Endothelial cell of umbilical vein (primary cell): Measurements from ENCODE around the gene ARSJ. TPM values are rescaled to one million over a fixed set of nuclear protein-coding genes. Genes with fewer than 3 reads are reported as not detected.

ENCODE experiments used
- BruUV-seq: library from RNA; stranded (reverse); fragments of 400-500 nt; replicated peaks from 2 replicates; lab custom pipeline; 2021; lab: Mats Ljungman, UMichigan
- CTCF ChIA-PET: fragments of 300-600, 350-600 bp; sonication (Branson Sonifier 250); formaldehyde crosslinking; loops from one replicate; lab custom pipeline; 2021; ENCODE audit warnings: antibody characterized with exemption, inconsistent platforms; lab: Charles Lee
- POLR2A ChIA-PET: fragments of 300-600, 350-600 bp; sonication (Branson Sonifier 250); formaldehyde crosslinking; loops from one replicate; lab custom pipeline; 2021; ENCODE audit warnings: antibody characterized with exemption, inconsistent platforms; lab: Charles Lee
- DNase-seq: peaks from one replicate; pipeline ENCODE4 v3.0.0-alpha.2; 2011; ENCODE audit warnings: low read depth, low spot score
- FAIRE-seq: peaks from 2 replicates; lab custom pipeline; 2011; peaks lifted over from hg19 to GRCh38; lab: Jason Lieb, UNC
- H2AFZ ChIP-seq: 2 replicates; pipeline ENCODE4 v1.6.0; 2012; ENCODE audit warnings: low read depth, low read length, control low read depth, inconsistent platforms
- H3K27ac ChIP-seq: 2 replicates; pipeline ENCODE4 v1.5.1; 2011; ENCODE audit warnings: low read depth, mild to moderate bottlenecking, control low read depth, low read length, moderate library complexity; ENCODE audit not compliant: insufficient read depth
- H3K27me3 ChIP-seq, 2 experiments: 2 replicates each; pipeline versions ENCODE4 v1.6.0 to v1.6.1; 2011; ENCODE audit warnings: low read length in 2 of 2, mixed read lengths in 1 of 2; ENCODE audit not compliant: control insufficient read depth in 2 of 2, insufficient read depth in 2 of 2
- H3K36me3 ChIP-seq, 2 experiments: 2 replicates in 1 of 2; 3 replicates in 1 of 2; pipeline ENCODE4 v1.5.1; 2011; ENCODE audit warnings: low read length in 2 of 2, mild to moderate bottlenecking in 1 of 2, moderate library complexity in 1 of 2; ENCODE audit not compliant: control insufficient read depth in 2 of 2, insufficient read depth in 2 of 2; ENCODE audit errors: extremely low read depth in 1 of 2
- H3K4me1 ChIP-seq: 3 replicates; pipeline ENCODE4 v1.5.1; 2011; ENCODE audit warnings: mild to moderate bottlenecking, low read length; ENCODE audit not compliant: control insufficient read depth, insufficient read depth; ENCODE audit errors: extremely low read depth
- H3K4me2 ChIP-seq: 2 replicates; pipeline ENCODE4 v1.6.1; 2011; ENCODE audit warnings: low read length, control low read depth, mixed read lengths; ENCODE audit not compliant: insufficient read depth
- H3K4me3 ChIP-seq, 3 experiments: fragments of 200-600 bp in 1 of 3; sonication (generic), shearing (Covaris generic) in 1 of 3; replicated peaks in 1 of 3; 2 replicates each; pipeline ENCODE4 v1.5.1; 2011 to 2016; ENCODE audit warnings: control low read depth in 3 of 3, low read length in 3 of 3, mild to moderate bottlenecking in 2 of 3, inconsistent platforms in 1 of 3, low read depth in 1 of 3, moderate library complexity in 1 of 3; ENCODE audit not compliant: insufficient read depth in 1 of 3
- H3K79me2 ChIP-seq: 2 replicates; pipeline ENCODE4 v1.6.0; 2012; ENCODE audit warnings: low read length, inconsistent platforms; ENCODE audit not compliant: control insufficient read depth, insufficient read depth
- H3K9ac ChIP-seq: replicated peaks from 2 replicates; pipeline ENCODE3; 2011; ENCODE audit warnings: low read length, control low read depth; ENCODE audit not compliant: insufficient read depth; ENCODE audit errors: extremely low read depth
- H3K9me1 ChIP-seq: replicated peaks from 3 replicates; pipeline ENCODE4 v1.6.0; 2011; ENCODE audit warnings: mild to moderate bottlenecking, low read length; ENCODE audit not compliant: control insufficient read depth, insufficient read depth; ENCODE audit errors: extremely low read depth
- H3K9me3 ChIP-seq: replicated peaks from 2 replicates; pipeline ENCODE4 v1.5.1; 2012; ENCODE audit warnings: low read length, inconsistent platforms; ENCODE audit not compliant: control insufficient read depth, insufficient read depth
- H4K20me1 ChIP-seq: replicated peaks from 2 replicates; pipeline ENCODE3; 2011; ENCODE audit warnings: mild to moderate bottlenecking, low read length; ENCODE audit not compliant: control insufficient read depth, insufficient read depth; ENCODE audit errors: extremely low read depth
- CTCF ChIP-seq, 2 donors: IDR thresholded peaks; 1 replicate in 1 of 2; 2 replicates in 1 of 2; pipeline ENCODE4 v1.5.1; 2011; ENCODE audit warnings: low read length in 2 of 2, mild to moderate bottlenecking in 2 of 2, moderate library complexity in 2 of 2, control low read depth in 1 of 2, inconsistent platforms in 1 of 2, low read depth in 1 of 2; ENCODE audit not compliant: insufficient read depth in 1 of 2; ENCODE audit errors: extremely low read depth in 1 of 2
- EZH2 ChIP-seq: IDR thresholded peaks from 2 replicates; pipeline ENCODE4 v1.6.1; 2012; ENCODE audit warnings: borderline replicate concordance, low read depth, mild to moderate bottlenecking, moderate library complexity, low read length, inconsistent platforms; ENCODE audit not compliant: severe bottlenecking
- FOS ChIP-seq: IDR thresholded peaks from 2 replicates; pipeline ENCODE4 v1.6.1; 2011; ENCODE audit warnings: mild to moderate bottlenecking, low read length, moderate library complexity, borderline replicate concordance; ENCODE audit not compliant: insufficient read depth
- GATA2 ChIP-seq: IDR thresholded peaks from 2 replicates; pipeline ENCODE4 v1.7.0; 2011; ENCODE audit warnings: low read depth, mild to moderate bottlenecking, moderate library complexity, mixed read lengths, low read length; ENCODE audit not compliant: insufficient read length, insufficient read depth
- JUN ChIP-seq: IDR thresholded peaks from 2 replicates; pipeline ENCODE4 v1.6.1; 2011; ENCODE audit warnings: borderline replicate concordance, low read depth; ENCODE audit not compliant: insufficient read length, insufficient read depth
- MYC ChIP-seq: IDR thresholded peaks from one replicate; pipeline ENCODE4 v1.6.1; 2011; ENCODE audit warnings: mild to moderate bottlenecking, low read depth, low read length
- POLR2A ChIP-seq: IDR thresholded peaks from 2 replicates; pipeline ENCODE4 v1.6.1; 2012; ENCODE audit warnings: low read depth, mild to moderate bottlenecking, control low read depth, low read length
- POLR2AphosphoS5 ChIP-seq: IDR thresholded peaks from 2 replicates; pipeline ENCODE4 v1.6.1; 2012; ENCODE audit warnings: low read depth, mild to moderate bottlenecking, control low read depth, low read length, moderate library complexity; ENCODE audit not compliant: insufficient read depth
- dilution Hi-C: fragments of 300-500 bp; cut with MboI; formaldehyde crosslinking; loops from one replicate; pipeline ENCODE4 v1.15.0; 2019; ENCODE audit warnings: low sequenced_read_pairs; ENCODE audit not compliant: extremely low pct_ligation_motif_present
- intact Hi-C: fragments of 100-400 bp; cut with micrococcal nuclease; formaldehyde crosslinking; loops from one replicate; pipeline ENCODE4 v1.10.0; 2022
- polyA plus RNA-seq, 4 experiments: library from polyadenylated mRNA; depleted of rRNA in 3 of 4; stranded (reverse) in 3 of 4; unstranded in 1 of 4; fragments of >200 nt; gene quantifications; 2 replicates each; pipeline versions ENCODE4 v1.2.1 to v1.2.3, GENCODE V29; 2011 to 2012; ENCODE audit warnings: missing spikeins in 1 of 4
- total RNA-seq: library from RNA; stranded (reverse); gene quantifications from 2 replicates; pipeline ENCODE4 v1.2.3, GENCODE V29; 2021
- TF ChIP-seq, protein P1 (sequence below): IDR thresholded peaks from 2 replicates; pipeline ENCODE4 v1.6.1; 2011; ENCODE audit not compliant: insufficient read depth, insufficient read length

Gene ARSJ
- total and polyA plus RNA-seq, 2 donors (not counting 3 experiments of a cell fraction or from before 2014, with no cell fraction given), result 21.9 to 50.0 TPM

GRCh38 chr4:113851816-113852215, 127.6 kb downstream of the ARSJ start:
- Histone ChIP-seq H3K79me2 (no peaks in the 10 kb centered on the region), H4K20me1 (no peaks in the 10 kb centered on the region), H3K4me2 (no peak overlapping the region), H3K9ac (no peak overlapping the region), H3K9me1 (no peaks in the 10 kb centered on the region), H3K36me3 (no peaks in the 10 kb centered on the region), H3K9me3 (no peaks in the 10 kb centered on the region), H3K4me3 (no peak overlapping the region), H2AFZ (no peak overlapping the region), H3K4me1 (no peaks in the 10 kb centered on the region), H3K27ac (no peak overlapping the region), H3K27me3 (no peaks in the 10 kb centered on the region)
- ChIA-PET CTCF (no interaction called here), POLR2A (no interaction called here)
- intact Hi-C loops (no loop called here), dilution Hi-C loops (no loop called here)
- TF ChIP-seq CTCF (IDR thresholded peaks at IDR 0.05; ENCODE audit: extremely low read depth in 1 of 2, insufficient read depth in 1 of 2, low read depth in 1 of 2, low read length in 2 of 2), result no peak
- no peak for TF ChIP-seq JUN
- TF ChIP-seq, protein P1, sequence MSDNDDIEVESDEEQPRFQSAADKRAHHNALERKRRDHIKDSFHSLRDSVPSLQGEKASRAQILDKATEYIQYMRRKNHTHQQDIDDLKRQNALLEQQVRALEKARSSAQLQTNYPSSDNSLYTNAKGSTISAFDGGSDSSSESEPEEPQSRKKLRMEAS, result no peak
- no peak for TF ChIP-seq POLR2AphosphoS5
- TF ChIP-seq POLR2A, result no peak
- no peak for TF ChIP-seq FOS
- no peak for TF ChIP-seq MYC
- no peak for TF ChIP-seq EZH2
- TF ChIP-seq GATA2, result no peak
- BruUV-seq, result no TSS peak
- DNase-seq, result no peak
- no peak for FAIRE-seq

Other genes starting within 250 kb of the ARSJ start
- 23.0 and 30.7 TPM in 2 replicates for gene CAMK2D, start 217.9 kb downstream of the ARSJ start, total RNA-seq
- 9.3 and 10.4 TPM in 2 replicates for gene CAMK2D, start 217.9 kb downstream of the ARSJ start, polyA plus RNA-seq